ENCODE results near the gene LHX3. TPM values are rescaled to one million over a fixed set of nuclear protein-coding genes. Genes with fewer than 3 reads are reported as not detected.

LHX3 gene
- polyA plus RNA-seq, 1 donor: not detected

DNA sequence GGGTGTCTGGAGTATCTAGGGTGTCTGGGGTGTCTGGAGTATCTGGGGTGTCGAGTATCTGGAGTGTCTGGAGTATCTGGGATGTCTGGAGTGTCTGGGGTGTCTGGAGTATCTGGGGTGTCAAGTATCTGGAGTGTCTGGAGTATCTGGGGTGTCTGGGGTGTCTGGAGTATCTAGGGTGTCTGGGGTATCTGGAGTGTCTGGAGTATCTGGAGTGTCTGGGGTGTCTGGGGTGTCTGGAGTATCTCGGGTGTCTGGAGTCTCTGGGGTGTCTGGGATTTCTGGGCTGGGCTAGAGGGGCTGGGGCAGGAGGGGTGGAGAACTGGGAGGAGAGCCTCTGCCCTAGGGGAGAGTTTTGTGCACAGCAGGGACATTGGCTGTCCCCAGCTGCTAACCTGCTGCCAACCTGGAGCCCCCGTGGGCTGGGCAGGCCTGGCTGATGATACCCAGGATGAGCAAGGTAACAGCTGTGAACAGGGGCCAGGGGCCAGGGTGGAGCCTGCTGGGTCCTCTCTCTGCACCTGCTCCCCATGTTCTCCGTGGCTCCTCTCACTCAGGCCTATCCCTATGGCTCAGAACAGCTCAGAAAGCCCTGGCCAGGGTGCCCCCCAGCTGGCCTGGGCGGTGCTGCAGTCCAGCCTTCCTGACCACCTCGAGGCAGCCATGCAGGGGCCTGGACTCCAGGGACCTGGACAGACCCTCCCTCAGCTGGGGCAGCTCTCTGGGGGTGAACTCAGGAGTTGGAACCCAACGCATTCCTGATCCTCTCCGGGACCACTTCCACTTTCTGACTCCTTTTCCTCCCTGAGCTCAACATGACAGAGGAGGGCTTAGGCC, 29.9 kb downstream of the LHX3 start:
- DNase-seq: no peak

DNA sequence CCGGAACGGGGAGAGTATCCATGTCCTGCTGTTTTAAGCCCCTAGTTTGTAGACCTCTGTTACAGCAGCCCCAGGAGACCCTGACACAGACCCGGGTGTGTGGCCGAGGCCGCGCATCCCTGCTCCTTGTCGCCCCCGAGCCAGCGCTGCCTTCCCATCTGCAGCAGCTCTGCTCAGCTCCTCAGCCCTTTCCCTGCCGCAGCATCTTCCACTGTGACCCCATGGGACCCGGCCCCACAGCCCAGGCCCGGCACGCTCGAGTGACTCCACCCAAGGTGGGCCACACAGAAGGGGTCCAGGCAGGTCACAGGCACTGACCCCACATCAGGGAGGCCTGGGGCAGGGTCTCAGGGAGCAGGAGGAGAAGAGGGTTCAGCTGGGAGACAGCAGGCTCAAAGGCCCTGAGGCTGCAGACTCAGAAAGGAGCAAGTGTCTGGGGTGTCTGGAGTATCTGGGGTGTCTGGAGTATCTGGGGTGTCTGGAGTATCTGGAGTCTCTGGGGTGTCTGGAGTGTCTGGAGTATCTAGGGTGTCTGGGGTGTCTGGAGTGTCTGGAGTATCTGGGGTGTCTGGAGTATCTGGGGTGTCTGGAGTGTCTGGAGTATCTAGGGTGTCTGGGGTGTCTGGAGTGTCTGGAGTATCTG, 31.2 kb downstream of the LHX3 start:
- no peak for DNase-seq

- DNase-seq: no peak
These were observed 32.4 kb downstream of the LHX3 start for GRCh38 chr9:136172412-136173079.

DNA sequence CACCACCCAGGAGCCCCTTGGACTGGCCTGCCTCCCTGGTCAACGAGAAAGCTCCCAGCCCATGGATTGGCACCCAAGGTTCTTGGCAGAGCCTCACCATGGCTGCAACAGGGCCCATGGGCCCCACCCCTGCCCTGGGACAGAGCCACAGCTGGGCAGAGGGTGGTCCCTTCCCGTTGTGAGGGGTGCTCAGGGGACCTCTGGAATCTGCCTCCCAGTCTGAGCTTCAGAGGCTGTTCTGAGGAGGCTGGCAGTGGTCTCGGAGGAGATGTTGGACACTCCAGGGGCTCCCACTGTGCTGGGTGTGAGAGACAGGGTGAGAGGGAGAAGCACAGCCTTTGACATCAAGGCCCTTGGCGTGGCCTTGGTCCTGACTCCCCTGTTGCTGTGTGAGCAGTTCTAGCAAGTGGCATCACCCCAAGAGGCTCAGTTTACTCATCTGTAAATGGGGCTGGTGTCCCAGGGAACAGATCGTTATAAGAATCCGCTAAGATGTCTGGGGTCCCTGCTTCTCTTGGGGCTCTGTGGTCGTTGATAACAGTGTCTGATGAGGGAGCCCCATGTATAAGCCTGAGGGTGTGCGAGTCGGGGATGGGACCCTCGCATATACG, 33.0 kb downstream of the LHX3 start:
- no peak for DNase-seq

DNA sequence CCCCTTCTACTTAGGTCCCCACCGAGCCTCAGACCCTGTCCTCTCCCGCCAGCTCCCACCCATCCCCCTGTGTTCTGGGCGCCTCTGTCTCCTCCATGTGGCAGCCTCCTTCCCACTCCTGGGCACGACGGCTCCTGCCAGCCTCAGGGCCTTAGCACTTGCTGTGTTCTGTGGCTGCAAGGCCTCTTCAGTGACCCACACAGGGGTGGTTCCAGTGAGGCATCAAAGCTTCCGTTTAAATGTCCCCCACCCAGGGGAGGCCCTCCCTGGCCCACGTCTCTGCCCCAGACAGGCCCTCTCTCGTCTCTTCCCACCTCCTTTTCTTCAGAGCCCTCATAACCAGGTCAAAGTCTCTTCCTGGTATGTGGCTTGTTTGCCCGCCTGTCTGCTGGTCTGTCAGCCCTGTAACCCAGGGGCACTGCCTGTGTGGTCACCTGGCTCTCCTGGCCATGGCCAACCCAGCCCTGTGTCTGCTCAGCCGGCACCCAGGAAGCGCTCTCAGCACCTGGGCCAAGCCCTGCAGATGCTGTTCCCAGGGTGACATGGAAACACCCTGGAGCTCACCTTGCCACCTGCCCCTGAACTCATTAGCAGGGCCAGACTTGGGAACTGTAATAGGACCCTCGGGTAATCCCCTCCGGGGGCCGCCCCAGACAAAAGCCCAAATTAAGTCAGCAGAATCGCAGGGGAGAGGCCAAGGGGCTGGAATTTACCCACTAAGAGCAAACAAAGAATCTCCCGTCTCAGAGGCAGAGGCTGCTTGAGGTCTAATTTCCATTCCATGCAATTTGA, 33.7 kb downstream of the LHX3 start:
- DNase-seq: no peak

DNA sequence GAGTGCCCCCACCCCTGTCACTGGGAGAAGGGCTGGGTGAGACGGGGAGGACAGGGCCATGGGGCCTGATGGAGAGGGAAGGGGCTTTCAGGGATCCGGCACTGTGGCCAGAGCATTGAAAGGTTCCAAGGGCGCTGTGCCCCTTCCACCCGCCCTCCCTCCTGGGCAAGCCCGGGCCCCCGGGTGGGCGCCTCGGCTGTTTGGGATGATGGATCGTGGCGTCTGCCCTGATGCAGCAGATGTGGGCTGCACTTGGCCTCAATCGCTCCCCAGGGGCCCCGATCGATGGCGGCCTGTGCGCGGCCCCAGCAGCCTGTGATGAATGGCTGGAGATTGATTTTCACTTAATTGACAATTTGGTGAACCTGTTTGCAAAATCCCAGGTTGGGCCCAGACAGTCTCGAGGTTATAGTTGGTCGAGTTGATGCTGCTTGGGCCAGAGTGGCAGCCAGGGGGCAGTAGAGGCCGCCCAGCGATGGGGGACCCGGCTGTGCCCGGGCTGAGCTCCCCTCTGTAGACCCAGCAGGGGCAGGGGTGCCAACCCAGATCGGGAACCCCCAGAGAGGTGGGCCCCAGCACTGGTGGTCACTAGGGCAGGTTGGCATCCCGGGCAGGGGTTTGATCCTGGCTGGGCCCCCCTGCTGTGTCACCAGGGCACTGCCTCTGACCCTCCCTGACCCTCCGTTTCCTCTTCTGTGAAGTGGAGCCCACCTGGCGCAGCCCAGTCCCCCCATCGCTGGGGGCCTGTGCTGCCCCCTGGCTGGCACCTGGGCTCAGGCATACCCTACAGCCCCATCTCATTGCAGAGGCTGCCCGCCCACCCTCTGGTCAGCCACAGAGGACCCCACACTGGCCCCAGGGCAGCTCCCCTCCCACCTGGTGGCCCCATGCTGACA, 34.7 kb downstream of the LHX3 start:
- DNase-seq: no peak

- no peak for DNase-seq
These were observed 35.4 kb downstream of the LHX3 start for GRCh38 chr9:136169495-136169894.

DNA sequence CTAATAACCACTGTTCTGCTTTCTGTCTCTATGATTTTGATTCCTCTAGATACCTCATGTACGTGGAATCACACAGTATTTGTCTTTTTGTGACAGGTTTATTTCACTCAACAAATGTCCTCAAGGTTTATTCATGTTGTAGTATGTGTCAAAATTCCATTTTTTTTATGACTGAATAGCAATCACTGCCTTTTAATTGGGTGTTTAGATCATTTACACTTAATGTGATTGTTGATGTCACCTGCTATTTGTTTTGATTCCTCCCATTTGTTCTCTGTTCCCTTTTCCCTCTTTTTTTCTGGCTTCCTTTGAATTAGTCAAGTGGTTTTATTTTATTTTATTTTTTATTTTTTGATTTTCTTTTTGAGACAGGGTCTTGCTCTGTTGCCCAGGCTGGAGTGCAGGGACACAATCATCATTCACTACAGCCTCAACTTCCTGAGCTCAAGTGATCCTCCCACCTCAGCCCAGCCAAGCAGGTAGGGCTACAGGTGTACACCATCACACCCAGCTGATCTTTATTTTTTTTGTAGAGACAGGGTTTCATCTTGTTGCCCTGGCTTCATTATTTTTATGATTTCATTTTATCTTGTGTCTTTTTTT, 41.6 kb downstream of the LHX3 start:
- DNase-seq: no peak

- DNase-seq: no peak
These were observed 43.8 kb downstream of the LHX3 start for GRCh38 chr9:136160995-136161610.

DNA sequence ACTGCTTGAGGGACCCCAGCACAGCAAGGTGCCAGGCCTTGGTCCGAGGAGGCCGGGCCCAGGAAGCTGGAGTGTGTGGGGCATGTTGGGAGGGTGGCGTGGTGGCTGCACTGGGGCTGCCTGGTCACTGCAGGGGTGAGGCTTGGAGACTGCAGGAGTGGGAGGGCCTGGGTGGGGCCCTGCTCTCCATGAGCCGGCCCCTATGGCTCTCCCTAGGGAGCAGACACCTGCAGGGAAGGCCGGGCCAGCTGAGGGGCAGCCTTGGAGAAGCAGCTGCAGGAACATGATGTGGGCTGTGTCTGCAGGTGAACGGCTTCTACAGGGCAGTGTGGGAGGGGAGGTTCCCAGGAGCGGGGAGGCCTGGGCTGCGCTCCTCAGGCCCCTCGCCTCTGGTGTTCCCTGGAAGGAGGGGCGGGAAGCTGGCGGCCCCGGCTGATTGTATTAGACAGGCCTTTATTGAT, 44.5 kb downstream of the LHX3 start:
- DNase-seq: no peak

- DNase-seq: no peak
These were observed 45.1 kb downstream of the LHX3 start for GRCh38 chr9:136159851-136160250.

- no peak for DNase-seq
These were observed 47.3 kb downstream of the LHX3 start for GRCh38 chr9:136157477-136158265.

DNA sequence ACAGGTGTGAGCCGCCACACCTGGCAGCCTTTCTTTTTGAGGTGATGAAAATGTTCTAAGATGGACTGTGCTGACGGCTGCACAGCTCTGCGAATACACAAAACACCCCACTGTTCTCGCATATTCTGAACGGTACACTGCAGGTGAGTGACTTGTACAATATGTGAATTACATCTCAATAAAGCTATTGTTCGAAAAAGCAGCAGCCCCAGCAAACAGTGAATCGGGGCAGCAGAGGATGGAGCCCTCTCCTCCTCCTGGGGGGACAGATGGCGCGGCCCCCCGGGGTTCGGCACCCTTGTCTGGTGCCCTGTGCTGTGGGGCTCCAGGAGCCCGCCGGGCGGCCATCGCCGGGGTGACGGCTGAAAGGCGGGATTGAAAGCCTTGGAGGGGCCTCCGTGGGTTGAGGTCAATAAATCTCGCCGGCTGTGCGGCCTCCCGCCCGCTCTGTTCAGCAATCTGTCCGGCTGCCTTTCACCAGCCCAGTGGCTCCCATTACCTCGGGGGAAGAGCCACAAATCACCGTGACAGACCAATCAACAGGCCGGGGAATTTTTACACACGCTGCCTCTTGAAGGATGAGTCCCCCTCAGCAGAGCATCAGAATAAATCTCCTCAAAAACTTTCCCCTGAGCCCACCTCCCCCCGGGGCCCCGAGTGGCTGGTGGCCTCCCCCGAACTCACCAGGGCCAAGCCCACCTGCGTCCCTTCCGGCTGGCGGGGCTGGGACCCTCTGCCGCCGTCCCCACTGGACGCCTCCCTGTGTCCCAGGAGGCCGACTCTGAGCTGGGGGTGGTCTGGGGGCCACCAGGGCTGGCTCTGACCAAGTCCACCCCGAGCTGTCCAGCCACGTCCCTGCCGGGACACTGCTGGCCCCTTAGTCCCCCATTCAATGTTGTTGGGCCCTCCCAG, 48.5 kb downstream of the LHX3 start:
- no peak for DNase-seq

GRCh38 chr9:136155576-136155975, 49.4 kb downstream of the LHX3 start:
- DNase-seq: no peak

GRCh38 chr9:136154943-136155342, 50.0 kb downstream of the LHX3 start:
- no peak for DNase-seq

- no peak for DNase-seq
These were observed 51.4 kb downstream of the LHX3 start for GRCh38 chr9:136153381-136154065.

DNA sequence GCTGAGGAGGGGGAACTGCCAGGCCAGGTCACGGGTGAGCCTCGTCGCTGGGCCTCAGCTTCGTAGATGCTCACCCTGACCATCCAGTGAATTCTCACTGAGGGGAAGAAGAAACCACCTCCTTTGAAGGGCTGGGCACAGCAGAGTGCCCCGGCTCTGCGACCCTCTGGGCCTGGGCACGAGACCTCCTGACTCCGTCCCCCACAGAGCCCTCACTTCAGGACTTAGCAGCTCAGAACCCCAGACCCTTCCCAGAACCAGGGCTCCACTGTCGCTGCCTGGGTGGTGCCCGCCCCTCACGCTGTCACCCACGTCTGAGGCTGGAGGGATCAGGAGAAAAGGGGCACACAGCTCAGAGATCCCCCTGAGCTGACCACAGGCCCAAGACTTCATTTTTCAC, 52.0 kb downstream of the LHX3 start:
- no peak for DNase-seq

- DNase-seq: no peak
These were observed 52.4 kb downstream of the LHX3 start for GRCh38 chr9:136152543-136152866.
